Endodermal cell (in vitro differentiated cells): ENCODE results near the gene POU6F2. TPM values are rescaled to one million over a fixed set of nuclear protein-coding genes. Genes with fewer than 3 reads are reported as not detected.

Source experiments
- DNase-seq: peaks from one replicate; pipeline ENCODE4 v3.0.0-alpha.2; 2017
- H3K27ac ChIP-seq: 2 replicates; pipeline ENCODE4 v1.5.1; 2013; ENCODE audit warnings: mild to moderate bottlenecking, low read depth, low read length, moderate library complexity
- H3K27me3 ChIP-seq: 2 replicates; pipeline ENCODE4 v1.6.1; 2013; ENCODE audit warnings: mild to moderate bottlenecking, low read length, moderate library complexity; ENCODE audit not compliant: insufficient read depth, control insufficient read depth, poor library complexity, severe bottlenecking
- H3K36me3 ChIP-seq: 2 replicates; pipeline ENCODE4 v1.7.0; 2013; ENCODE audit warnings: mild to moderate bottlenecking, low read length, moderate library complexity; ENCODE audit not compliant: control insufficient read depth, insufficient read depth
- H3K4me1 ChIP-seq: one replicate; pipeline ENCODE4 v1.7.0; 2013; ENCODE audit warnings: low read length; ENCODE audit not compliant: control insufficient read depth, insufficient read depth
- H3K4me3 ChIP-seq: 2 replicates; pipeline ENCODE4 v1.5.1; 2013; ENCODE audit warnings: mild to moderate bottlenecking, low read length, moderate library complexity
- H3K9ac ChIP-seq: 2 replicates; pipeline ENCODE4 v1.6.1; 2013; ENCODE audit warnings: mild to moderate bottlenecking, low read length, moderate library complexity; ENCODE audit not compliant: poor library complexity, severe bottlenecking; ENCODE audit errors: extremely low read depth
- H3K9me3 ChIP-seq: 2 replicates; pipeline ENCODE4 v1.6.1; 2013; ENCODE audit warnings: mild to moderate bottlenecking, low read length, moderate library complexity; ENCODE audit not compliant: control insufficient read depth
- H3K27ac Mint-ChIP-seq: 2 replicates; pipeline ENCODE4 v1.8.0; 2020; ENCODE audit warnings: mixed read lengths
- H3K27me3 Mint-ChIP-seq: 2 replicates; pipeline ENCODE4 v1.8.0; 2021; ENCODE audit warnings: mild to moderate bottlenecking, mixed read lengths; ENCODE audit not compliant: insufficient read depth
- H3K36me3 Mint-ChIP-seq: 2 replicates; pipeline ENCODE4 v1.8.0; 2020; ENCODE audit warnings: low read depth, mixed read lengths
- H3K4me1 Mint-ChIP-seq: 2 replicates; pipeline ENCODE4 v1.8.0; 2020; ENCODE audit warnings: mixed read lengths
- H3K4me3 Mint-ChIP-seq: 2 replicates; pipeline ENCODE4 v1.8.0; 2020; ENCODE audit warnings: mild to moderate bottlenecking, moderate library complexity, mixed read lengths
- H3K9me3 Mint-ChIP-seq: 2 replicates; pipeline ENCODE4 v1.8.0; 2020; ENCODE audit warnings: mild to moderate bottlenecking, mixed read lengths
- WGBS, 2 experiments: methylation state at CpG; one replicate each; pipeline versions ENCODE4 v1.1.5 to v1.1.7; 2013; ENCODE audit warnings: missing lambda C conversion rate in 2 of 2, mixed read lengths in 1 of 2; ENCODE audit not compliant: insufficient coverage in 1 of 2, insufficient read length in 1 of 2; 5-methylcytosine and 5-hydroxymethylcytosine counted together
- total RNA-seq, 2 donors: library from RNA; stranded (reverse); fragmentation: NEBNext Ultra II Directional in 1 of 2; extraction: Animal tissue kit (Norgen Biotek cat#: 25700) in 1 of 2; gene quantifications; 2 replicates in 1 of 2; 3 replicates in 1 of 2; pipeline ENCODE4 v1.2.1, GENCODE V29; 2021
- TF ChIP-seq, protein P1 (sequence below): fragments of 200-600 bp; sonication (generic); conservative IDR thresholded peaks from 2 replicates; pipeline ENCODE4 v1.5.0; 2021; ENCODE audit warnings: antibody characterized with exemption, mild to moderate bottlenecking

Gene POU6F2
- total RNA-seq, 2 donors from 2014 or later: 6.0 to 10.0 TPM

DNA sequence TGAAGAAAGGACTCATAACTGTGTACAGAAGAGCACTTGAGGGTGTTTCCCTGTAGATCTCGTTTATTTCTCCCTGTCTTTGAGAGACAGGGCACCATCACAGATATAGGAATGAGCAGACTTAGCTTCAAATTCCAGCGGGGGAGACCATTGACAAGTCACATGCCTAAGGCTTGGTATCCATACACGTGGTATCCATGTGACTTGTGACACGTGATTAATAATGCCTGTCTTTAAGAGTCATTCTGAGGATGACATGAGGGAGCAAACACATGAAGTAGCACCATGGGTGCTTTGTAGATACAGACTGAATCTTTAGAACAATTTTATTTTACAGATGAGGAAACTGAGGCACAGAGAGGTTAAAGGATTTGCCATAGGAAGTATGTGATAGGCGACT, 292.3 kb downstream of the POU6F2 start:
- no peak overlapping the region for H3K27ac ChIP-seq
- no peaks in the 10 kb centered on the region for H3K9me3 ChIP-seq
- H3K4me3 ChIP-seq: no peak overlapping the region
- H3K9me3 Mint-ChIP-seq: no peaks in the 10 kb centered on the region
- no peaks in the 10 kb centered on the region for H3K27me3 Mint-ChIP-seq
- H3K9ac ChIP-seq: no peak overlapping the region
- H3K4me3 Mint-ChIP-seq: no peak overlapping the region
- no peaks in the 10 kb centered on the region for H3K4me1 ChIP-seq
- TF ChIP-seq, protein P1, sequence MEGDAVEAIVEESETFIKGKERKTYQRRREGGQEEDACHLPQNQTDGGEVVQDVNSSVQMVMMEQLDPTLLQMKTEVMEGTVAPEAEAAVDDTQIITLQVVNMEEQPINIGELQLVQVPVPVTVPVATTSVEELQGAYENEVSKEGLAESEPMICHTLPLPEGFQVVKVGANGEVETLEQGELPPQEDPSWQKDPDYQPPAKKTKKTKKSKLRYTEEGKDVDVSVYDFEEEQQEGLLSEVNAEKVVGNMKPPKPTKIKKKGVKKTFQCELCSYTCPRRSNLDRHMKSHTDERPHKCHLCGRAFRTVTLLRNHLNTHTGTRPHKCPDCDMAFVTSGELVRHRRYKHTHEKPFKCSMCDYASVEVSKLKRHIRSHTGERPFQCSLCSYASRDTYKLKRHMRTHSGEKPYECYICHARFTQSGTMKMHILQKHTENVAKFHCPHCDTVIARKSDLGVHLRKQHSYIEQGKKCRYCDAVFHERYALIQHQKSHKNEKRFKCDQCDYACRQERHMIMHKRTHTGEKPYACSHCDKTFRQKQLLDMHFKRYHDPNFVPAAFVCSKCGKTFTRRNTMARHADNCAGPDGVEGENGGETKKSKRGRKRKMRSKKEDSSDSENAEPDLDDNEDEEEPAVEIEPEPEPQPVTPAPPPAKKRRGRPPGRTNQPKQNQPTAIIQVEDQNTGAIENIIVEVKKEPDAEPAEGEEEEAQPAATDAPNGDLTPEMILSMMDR: no peak
- no peak overlapping the region for H3K27ac Mint-ChIP-seq
- H3K4me1 Mint-ChIP-seq: peaks cover 4% of the 10 kb centered on the region
- H3K27me3 ChIP-seq: no peaks in the 10 kb centered on the region
- WGBS, 2 experiments: 93 to 96% methylated on average over 5 of the region's 5 CpGs
- H3K36me3 ChIP-seq: no peaks in the 10 kb centered on the region
- peak; percentile 11 for DNase-seq
- H3K36me3 Mint-ChIP-seq: no peaks in the 10 kb centered on the region

DNA sequence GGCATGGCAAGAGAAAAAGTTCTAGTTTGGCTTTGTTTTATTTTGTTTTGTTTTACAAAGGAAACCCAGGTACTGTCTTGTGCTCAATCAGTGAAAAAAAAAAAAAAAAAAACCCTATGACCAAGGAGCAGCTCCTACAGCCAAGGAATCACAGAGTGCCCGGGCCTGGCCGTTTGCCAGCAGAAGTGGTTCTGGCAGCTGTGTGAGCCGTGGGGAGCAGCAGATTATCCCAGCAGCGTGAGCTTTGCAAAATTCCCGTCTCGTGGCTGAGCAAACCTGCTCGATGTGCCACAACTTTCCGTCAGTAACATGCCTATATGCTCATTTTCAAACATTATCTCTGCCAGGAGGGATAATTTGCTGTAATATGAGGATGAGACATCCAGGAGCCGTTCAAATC, 293.7 kb downstream of the POU6F2 start:
- H3K9me3 ChIP-seq: no peaks in the 10 kb centered on the region
- H3K27me3 Mint-ChIP-seq: no peaks in the 10 kb centered on the region
- no peak overlapping the region for H3K27ac ChIP-seq
- H3K27ac Mint-ChIP-seq: peak overlapping the region; percentile 55
- no peaks in the 10 kb centered on the region for H3K27me3 ChIP-seq
- H3K4me1 Mint-ChIP-seq: peaks cover 4% of the 10 kb centered on the region
- no peaks in the 10 kb centered on the region for H3K36me3 Mint-ChIP-seq
- H3K4me1 ChIP-seq: no peaks in the 10 kb centered on the region
- TF ChIP-seq, protein P1: no peak
- peak; percentile 53 for DNase-seq
- WGBS, 2 experiments: 58 to 74% methylated on average over 6 to 8 of the region's 9 CpGs
- no peaks in the 10 kb centered on the region for H3K36me3 ChIP-seq
- peaks cover 2% of the 10 kb centered on the region for H3K9me3 Mint-ChIP-seq
- no peak overlapping the region for H3K4me3 Mint-ChIP-seq
- H3K9ac ChIP-seq: no peak overlapping the region
- no peak overlapping the region for H3K4me3 ChIP-seq

DNA sequence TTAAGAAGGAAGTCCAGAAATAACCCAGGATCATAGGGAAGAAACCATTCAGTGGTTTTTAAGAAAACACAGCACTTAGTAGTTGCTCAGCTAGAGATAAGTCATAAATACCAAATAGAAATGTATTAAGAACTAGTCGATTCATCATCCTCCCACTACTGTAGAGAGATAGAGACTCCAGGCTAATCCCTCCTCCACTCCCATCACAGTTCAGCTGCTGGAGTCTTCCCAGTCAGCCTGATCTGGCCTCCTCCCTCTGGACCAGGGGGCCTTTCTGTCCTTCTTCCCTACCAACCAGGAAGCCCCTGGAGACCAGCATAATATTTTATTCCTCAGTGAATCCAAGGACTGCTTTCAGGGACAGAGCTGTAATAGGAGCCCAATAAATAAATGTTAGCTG, 294.4 kb downstream of the POU6F2 start:
- Histone ChIP-seq H3K4me3 (no peak overlapping the region), H3K27ac (no peak overlapping the region), H3K36me3 (no peaks in the 10 kb centered on the region), H3K4me1 (no peaks in the 10 kb centered on the region), H3K9me3 (no peaks in the 10 kb centered on the region), H3K9ac (no peak overlapping the region), H3K27me3 (no peaks in the 10 kb centered on the region)
- WGBS, 2 experiments: 100% methylated on average over 1 of the region's 1 CpG; no CpG with 5 or more reads in 1 of the 2 experiments
- TF ChIP-seq, protein P1: no peak
- Mint-ChIP-seq H3K9me3 (peaks cover 2% of the 10 kb centered on the region), H3K4me3 (no peak overlapping the region), H3K27me3 (no peaks in the 10 kb centered on the region), H3K27ac (no peak overlapping the region), H3K4me1 (peaks cover 4% of the 10 kb centered on the region), H3K36me3 (no peaks in the 10 kb centered on the region)
- peak; percentile 20 for DNase-seq
